Activated T-helper 2 cell treated with anti-CD3 and anti-CD28 coated beads, Interferon-gamma antibody, Interleukin-2, Interleukin-4, amounts not matched to agents 10 μg/mL and 5 μg/mL and 100 μg/mL, durations not matched to agents 14 hours and 24 hours and 36 hours (primary cell): ENCODE measurements around the gene ELK1. TPM values are rescaled to one million over a fixed set of nuclear protein-coding genes. Genes with fewer than 3 reads are reported as not detected.
"Not testable (repeated sequence)": the region's sequence is repeated elsewhere in the genome, so short reads cannot be mapped to it uniquely, and the experiment has no call there.

Experiments
- DNase-seq: peaks from one replicate; pipeline ENCODE4 v3.0.0; 2021; ENCODE audit warnings: low spot score
- H3K27ac Mint-ChIP-seq: one replicate; pipeline ENCODE4 v1.8.0; 2021; ENCODE audit warnings: mixed read lengths
- H3K27me3 Mint-ChIP-seq: one replicate; pipeline ENCODE4 v1.8.0; 2021; ENCODE audit warnings: low read depth, mixed read lengths
- H3K36me3 Mint-ChIP-seq: one replicate; pipeline ENCODE4 v1.8.0; 2021; ENCODE audit warnings: low read depth, mixed read lengths
- H3K4me1 Mint-ChIP-seq: one replicate; pipeline ENCODE4 v1.8.0; 2021; ENCODE audit warnings: low read depth, mixed read lengths
- H3K4me3 Mint-ChIP-seq: one replicate; pipeline ENCODE4 v1.8.0; 2021; ENCODE audit warnings: low read depth, mild to moderate bottlenecking, moderate library complexity, mixed read lengths
- H3K9me3 Mint-ChIP-seq: one replicate; pipeline ENCODE4 v1.8.0; 2021; ENCODE audit warnings: mixed read lengths
- intact Hi-C: fragments of 100-400 bp; cut with micrococcal nuclease; formaldehyde crosslinking; loops from one replicate; pipeline ENCODE4 v1.15.1; 2023
- total RNA-seq: library from RNA; stranded (reverse); gene quantifications from 2 replicates; pipeline ENCODE4 v1.2.3, GENCODE V29; 2022

The ELK1 gene
- total RNA-seq, 1 donor from 2014 or later, result 110 TPM

DNA sequence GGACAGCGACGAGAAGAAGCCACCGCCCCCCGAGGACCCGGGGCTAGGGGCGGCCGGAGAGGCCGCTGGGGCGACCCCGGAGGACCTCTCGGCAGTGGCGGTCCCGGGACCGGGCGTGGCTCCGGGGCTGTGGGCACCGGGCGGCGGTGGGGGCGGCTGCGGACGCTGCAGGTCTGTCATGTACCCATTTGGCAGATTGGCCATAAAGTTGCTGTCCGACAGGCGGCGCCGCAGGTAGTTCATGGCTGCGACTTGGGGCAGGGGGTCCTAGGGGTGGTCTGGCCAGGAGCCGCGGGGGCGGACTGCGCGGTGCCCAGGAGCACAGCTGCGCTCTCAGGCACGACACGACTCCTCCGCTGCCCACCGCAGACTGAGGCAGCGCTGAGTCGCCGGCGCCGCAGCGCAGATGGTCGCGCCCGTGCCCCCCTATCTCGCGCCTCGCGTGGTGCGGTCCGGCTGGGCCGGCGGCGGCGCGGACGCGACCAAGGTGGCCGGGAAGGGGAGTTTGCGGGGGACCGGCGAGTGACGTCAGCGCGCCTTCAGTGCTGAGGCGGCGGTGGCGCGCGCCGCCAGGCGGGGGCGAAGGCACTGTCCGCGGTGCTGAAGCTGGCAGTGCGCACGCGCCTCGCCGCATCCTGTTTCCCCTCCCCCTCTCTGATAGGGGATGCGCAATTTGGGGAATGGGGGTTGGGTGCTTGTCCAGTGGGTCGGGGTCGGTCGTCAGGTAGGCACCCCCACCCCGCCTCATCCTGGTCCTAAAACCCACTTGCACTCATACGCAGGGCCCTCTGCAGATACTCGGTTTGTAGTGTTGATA, 30.7 kb downstream of the ELK1 start, which contains the start of gene SYN1:
SYN1 (minus strand) TSS at position 372 of the 817 bp plus-strand sequence; CDS start at position 243, 129 bp downstream.
- Mint-ChIP-seq H3K9me3 (no peaks in the 10 kb centered on the region), H3K4me1 (peaks cover 10% of the 10 kb centered on the region), H3K36me3 (no peaks in the 10 kb centered on the region), H3K27ac (no peak within 1 kb of the TSS), H3K4me3 (peak within 1 kb of the TSS; percentile 58), H3K27me3 (peaks cover 36% of the 10 kb centered on the region)
- intact Hi-C loops, result no loop called here
- peak; percentile 73 for DNase-seq

DNA sequence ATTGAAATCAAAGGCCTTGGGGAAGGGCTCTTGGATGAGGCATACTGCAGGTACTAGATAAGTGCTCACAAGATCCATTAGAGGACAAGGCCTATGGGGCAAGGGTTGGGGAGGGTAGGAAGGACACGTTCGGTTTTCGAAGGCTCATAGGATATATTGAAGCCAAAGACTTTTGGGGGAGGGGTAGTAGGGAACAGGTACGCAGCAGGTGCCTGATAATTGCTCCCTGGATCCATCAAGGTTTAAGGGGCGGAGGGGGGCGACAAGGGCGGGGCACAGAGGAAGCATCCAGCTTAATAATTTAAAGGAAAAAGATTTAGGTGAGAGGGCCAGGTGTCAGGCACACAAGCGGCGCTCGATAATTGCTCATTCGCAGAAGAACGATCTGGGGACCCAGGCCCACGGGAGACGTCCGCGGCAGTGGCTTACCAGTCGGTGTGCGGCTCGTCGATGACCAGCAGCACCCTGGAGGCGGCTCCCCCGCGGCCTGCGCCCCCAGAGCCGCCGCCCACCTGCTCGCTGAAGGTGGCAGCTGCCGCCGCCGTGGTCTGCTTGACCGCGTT, 31.4 kb downstream of the ELK1 start:
- Mint-ChIP-seq H3K27me3 (peaks cover 36% of the 10 kb centered on the region), H3K27ac (no peak overlapping the region), H3K9me3 (no peaks in the 10 kb centered on the region), H3K36me3 (no peaks in the 10 kb centered on the region), H3K4me3 (peak overlapping the region; percentile 58), H3K4me1 (peaks cover 10% of the 10 kb centered on the region)
- intact Hi-C loops, result no loop called here
- no peak for DNase-seq

DNA sequence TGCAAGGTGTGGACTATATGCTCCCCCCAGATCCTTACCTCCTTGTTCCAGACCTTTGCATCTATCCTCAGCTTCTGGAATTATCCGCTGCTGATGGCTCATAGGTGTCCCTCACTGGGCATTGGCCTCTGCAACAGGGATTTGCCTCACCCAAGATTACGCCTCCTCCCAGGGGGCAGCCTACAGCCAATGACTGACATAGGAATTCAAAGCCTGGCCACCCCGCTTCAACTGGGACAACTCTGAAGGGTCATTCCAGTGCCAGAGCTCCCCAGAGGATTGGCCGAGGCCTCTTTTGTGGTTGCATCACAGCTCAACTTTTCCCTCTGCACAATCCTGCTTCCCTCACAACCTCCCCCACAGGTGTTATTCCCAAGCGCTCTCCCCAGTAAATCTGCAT, 35.7 kb downstream of the ELK1 start:
- Mint-ChIP-seq H3K4me3 (no peak overlapping the region), H3K4me1 (peaks cover 2% of the 10 kb centered on the region), H3K36me3 (no peaks in the 10 kb centered on the region), H3K27ac (no peak overlapping the region), H3K9me3 (no peaks in the 10 kb centered on the region), H3K27me3 (peaks cover 29% of the 10 kb centered on the region)
- intact Hi-C loops, result no loop called here
- no peak for DNase-seq

DNA sequence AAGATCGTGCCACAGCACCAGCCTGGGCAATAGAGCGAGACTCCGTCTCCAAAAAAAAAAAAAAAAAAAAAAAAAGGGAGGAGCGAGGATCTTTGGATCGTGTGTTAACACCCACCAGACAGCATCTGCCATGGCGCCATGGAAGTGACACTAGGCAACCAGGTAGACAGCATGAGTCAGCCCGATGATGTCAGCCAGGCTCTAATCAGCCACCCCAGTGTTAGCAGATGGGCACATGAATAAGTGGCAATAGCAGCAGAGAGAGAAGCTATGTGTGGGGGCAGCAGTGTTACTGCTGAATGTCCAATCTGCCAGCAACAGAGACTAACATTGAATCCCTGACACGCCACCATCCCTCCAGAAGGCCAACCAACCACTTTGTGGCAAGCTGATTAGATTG, 37.3 kb downstream of the ELK1 start:
- Mint-ChIP-seq H3K36me3 (no peaks in the 10 kb centered on the region), H3K4me1 (peaks cover 2% of the 10 kb centered on the region), H3K27ac (no peak overlapping the region), H3K9me3 (no peaks in the 10 kb centered on the region), H3K27me3 (peaks cover 20% of the 10 kb centered on the region), H3K4me3 (no peak overlapping the region)
- no peak for DNase-seq
- intact Hi-C loops, result no loop called here

DNA sequence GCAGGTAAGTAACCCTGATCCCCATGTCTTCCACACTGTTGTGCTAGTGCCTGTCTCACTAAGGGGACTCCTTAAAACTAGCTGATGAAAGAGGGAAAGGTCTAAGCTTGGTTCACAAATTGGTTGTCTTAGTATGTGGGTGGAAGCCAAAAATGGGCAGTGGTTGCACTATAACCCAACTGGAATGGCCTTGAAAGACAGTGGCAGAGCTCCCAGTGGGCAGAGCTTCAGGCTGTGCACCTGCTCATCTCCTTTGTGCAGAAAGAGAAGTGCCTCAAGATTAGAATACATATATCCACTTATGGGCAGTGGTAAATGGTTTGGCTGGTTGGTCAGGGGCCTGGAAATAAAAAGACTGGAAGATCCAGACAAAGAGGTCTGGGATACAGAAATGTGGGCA, 37.9 kb downstream of the ELK1 start:
- Mint-ChIP-seq H3K27me3 (peaks cover 13% of the 10 kb centered on the region), H3K36me3 (no peaks in the 10 kb centered on the region), H3K27ac (no peak overlapping the region), H3K4me1 (peaks cover 2% of the 10 kb centered on the region), H3K4me3 (no peak overlapping the region), H3K9me3 (no peaks in the 10 kb centered on the region)
- DNase-seq, result no peak
- intact Hi-C loops, result no loop called here

DNA sequence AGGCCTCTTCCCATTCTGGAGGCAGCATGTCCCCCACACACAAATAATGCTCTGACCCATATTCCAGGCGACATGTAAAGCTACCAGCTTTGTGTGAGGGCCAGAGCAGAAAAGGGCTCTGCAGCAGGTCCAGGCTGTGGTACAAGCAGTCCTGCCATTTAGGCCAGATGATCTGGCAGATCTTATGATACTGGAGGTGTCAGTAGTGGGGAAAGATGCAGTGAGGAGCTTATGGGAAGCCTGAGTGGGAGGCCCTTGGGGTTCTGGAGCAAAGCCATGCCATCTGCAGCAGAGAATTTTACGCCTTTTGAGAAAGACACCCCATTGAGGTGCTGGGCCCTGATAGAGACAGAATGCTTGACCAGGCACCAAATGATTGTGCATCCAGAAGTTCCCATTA, 38.4 kb downstream of the ELK1 start:
- Mint-ChIP-seq H3K36me3 (no peaks in the 10 kb centered on the region), H3K9me3 (no peaks in the 10 kb centered on the region), H3K27ac (no peak overlapping the region), H3K27me3 (peaks cover 10% of the 10 kb centered on the region), H3K4me3 (no peak overlapping the region), H3K4me1 (peaks cover 2% of the 10 kb centered on the region)
- intact Hi-C loops, result no loop called here
- no peak for DNase-seq

DNA sequence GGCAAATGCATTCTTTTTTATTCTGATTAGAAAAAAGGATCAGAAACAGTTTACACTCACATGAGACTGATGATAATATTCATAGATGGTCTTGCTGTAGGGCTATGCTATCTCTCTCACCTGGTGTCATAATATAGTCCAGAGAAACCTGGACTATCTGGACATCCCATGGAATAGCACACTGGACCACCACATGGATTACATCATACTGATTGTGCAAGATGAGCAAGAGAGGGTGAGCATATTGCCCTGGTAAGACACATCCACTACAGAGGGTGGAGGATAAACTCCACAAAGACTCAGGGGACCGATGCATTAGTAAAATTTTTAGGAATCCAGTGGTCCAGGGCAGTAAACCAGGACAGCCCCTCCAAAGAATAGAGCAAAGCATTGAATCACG, 38.9 kb downstream of the ELK1 start:
- no peak for DNase-seq
- Mint-ChIP-seq H3K9me3 (no peaks in the 10 kb centered on the region), H3K27me3 (peaks cover 6% of the 10 kb centered on the region), H3K4me3 (no peak overlapping the region), H3K36me3 (no peaks in the 10 kb centered on the region), H3K27ac (no peak overlapping the region), H3K4me1 (peaks cover 2% of the 10 kb centered on the region)
- intact Hi-C loops, result no loop called here

DNA sequence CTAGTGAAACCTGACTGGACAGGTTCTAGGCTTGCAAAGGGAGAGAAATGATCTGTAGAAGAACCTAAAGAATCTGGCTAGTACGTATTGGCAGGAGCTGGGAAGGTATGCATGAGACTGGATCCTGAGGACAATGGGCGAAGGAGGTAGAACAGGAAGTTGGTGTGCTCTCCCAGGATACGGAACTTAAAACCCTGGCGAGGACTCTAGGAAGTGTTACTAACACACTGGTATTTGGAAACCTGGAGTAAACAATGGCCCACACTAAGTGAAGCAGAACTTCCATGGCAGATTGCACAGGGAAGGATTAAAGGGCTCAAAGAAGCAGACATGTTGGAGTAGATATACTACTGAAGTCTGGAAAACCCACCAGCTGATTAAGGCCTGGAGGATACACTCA, 39.9 kb downstream of the ELK1 start:
- DNase-seq, result no peak
- no peak overlapping the region for H3K4me3 Mint-ChIP-seq
- H3K4me1 Mint-ChIP-seq, result peaks cover 2% of the 10 kb centered on the region
- H3K36me3 Mint-ChIP-seq, result no peaks in the 10 kb centered on the region
- no peaks in the 10 kb centered on the region for H3K9me3 Mint-ChIP-seq
- H3K27ac Mint-ChIP-seq, result no peak overlapping the region
- intact Hi-C loops, result no loop called here
- H3K27me3 Mint-ChIP-seq, result no peaks in the 10 kb centered on the region

DNA sequence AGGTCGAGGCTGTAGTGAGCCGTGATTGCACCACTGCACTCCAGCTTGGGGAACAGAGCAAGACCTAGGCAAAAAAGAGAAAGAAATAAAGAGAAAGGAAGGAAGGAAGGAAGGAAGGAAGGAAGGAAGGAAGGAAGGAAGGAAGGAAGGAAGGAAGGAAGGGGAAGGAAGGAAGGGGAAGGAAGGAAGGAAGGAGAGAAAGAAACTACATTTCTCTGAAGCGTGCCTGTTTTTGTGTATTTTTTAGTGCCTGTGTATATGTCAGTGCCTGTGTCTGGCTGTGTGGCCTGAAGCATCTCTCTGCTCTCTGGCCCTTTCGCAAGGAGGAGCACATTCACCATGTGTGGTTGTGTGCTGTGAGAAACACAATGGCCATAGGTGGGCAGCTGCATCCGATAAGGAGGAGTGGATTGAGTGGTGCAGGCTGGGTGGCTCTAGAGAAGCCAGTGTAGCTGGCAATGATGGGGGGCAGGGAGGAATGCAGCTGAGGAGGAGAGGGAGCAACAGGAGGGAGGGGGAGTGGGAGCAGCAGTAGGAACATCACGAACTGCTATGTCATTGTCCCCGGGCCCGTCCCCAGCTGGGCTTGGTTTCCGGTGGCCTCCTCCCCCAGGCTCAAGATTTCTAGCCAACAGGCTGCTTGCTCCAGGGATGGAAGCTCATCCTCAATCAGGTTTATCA, 42.1 kb downstream of the ELK1 start:
- no peaks in the 10 kb centered on the region for H3K36me3 Mint-ChIP-seq
- no peaks in the 10 kb centered on the region for H3K27me3 Mint-ChIP-seq
- DNase-seq, result no peak
- H3K9me3 Mint-ChIP-seq, result no peaks in the 10 kb centered on the region
- peak overlapping the region; percentile 49 for H3K27ac Mint-ChIP-seq
- peaks cover 2% of the 10 kb centered on the region for H3K4me1 Mint-ChIP-seq
- no peak overlapping the region for H3K4me3 Mint-ChIP-seq
- intact Hi-C loops, result no loop called here

DNA sequence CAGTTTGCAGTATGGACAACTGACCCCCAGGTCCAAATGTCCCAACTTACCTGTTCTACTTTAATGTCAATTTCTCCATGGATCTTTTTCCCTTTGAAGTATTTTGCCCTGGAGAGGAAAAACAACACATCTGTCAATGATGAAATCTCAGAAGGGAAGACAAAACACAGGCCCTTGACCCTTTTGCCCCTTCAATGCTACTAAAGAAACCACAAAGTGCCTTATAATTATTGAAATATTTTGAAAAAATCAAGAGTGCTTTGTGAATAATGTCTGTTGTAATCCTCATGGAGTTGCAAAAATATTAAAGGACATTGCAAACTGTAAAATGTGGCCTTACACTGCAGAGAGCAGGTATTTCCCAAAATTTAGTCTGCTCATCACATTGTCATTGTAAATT, 43.3 kb downstream of the ELK1 start:
- Mint-ChIP-seq H3K4me3 (no peak overlapping the region), H3K9me3 (no peaks in the 10 kb centered on the region), H3K27me3 (no peaks in the 10 kb centered on the region), H3K27ac (no peak overlapping the region), H3K4me1 (peaks cover 2% of the 10 kb centered on the region), H3K36me3 (no peaks in the 10 kb centered on the region)
- DNase-seq, result no peak
- intact Hi-C loops, result no loop called here

DNA sequence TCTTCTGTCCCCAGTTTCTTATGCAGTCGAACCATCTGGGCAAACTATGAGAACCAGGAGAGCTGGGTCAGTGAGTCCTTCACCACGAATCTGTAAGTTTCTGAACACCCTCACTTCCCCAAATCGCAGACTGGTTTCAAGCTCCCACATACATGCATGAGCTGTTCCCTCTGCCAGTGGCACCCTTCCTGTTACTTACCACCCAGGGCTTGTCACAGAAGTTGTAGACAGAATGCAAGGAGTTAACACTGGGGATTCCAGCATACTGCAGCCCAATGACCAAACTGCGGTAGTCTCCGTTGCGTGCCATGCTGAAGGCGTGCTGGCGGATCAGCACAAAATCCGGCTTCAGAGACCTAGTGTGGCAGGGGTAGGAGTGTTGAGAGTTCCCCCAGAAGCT, 45.3 kb downstream of the ELK1 start:
- peaks cover 3% of the 10 kb centered on the region for H3K27me3 Mint-ChIP-seq
- H3K36me3 Mint-ChIP-seq, result no peaks in the 10 kb centered on the region
- DNase-seq, result no peak
- H3K4me1 Mint-ChIP-seq, result peaks cover 2% of the 10 kb centered on the region
- no peak overlapping the region for H3K4me3 Mint-ChIP-seq
- H3K9me3 Mint-ChIP-seq, result no peaks in the 10 kb centered on the region
- intact Hi-C loops, result no loop called here
- no peak overlapping the region for H3K27ac Mint-ChIP-seq

DNA sequence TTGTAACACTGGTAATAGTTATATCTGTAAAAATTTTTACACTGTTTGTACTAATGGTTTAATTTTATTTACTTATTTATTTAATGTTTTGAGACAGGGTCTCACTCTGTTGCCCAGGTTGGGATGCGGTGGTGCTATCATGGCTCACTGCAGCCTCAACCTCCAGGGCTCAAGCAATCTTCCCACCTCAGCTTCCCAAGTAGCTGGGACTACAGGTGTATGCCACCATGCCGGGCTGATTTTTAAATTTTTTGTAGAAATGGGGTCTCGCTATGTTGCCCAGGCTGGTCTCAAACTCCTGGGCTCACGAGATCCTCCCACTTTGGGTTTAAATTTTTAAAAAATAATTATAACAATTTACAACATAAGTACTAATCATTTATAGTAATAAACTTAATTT, 47.2 kb downstream of the ELK1 start:
- H3K27ac Mint-ChIP-seq, intact Hi-C loops, H3K4me3 Mint-ChIP-seq, H3K27me3 Mint-ChIP-seq, DNase-seq, H3K9me3 Mint-ChIP-seq, H3K4me1 Mint-ChIP-seq, H3K36me3 Mint-ChIP-seq: not testable (repeated sequence)

DNA sequence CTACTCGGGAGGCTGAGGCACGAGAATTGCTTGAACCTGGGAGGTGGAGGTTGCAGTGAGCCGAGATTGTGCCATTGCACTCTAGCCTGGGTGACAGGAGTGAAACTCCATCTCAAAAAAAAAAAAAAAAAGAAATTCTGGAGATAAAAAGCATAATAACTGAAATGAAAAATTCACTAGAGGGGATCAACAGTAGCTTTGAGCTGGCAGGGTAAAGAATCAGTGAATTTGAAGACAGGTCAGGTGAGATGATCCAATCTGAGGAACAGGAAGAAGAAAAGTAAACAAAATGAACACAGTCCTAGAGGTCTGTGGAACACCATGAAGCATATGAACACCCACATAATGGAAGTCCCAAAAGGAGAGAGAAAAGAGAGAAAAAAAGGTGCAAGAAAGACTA, 53.1 kb downstream of the ELK1 start:
- Mint-ChIP-seq H3K4me1 (peaks cover 9% of the 10 kb centered on the region), H3K27ac (no peak overlapping the region), H3K9me3 (peaks cover 15% of the 10 kb centered on the region), H3K4me3 (no peak overlapping the region), H3K36me3 (peaks cover 9% of the 10 kb centered on the region), H3K27me3 (peaks cover 3% of the 10 kb centered on the region)
- intact Hi-C loops, result no loop called here
- DNase-seq, result no peak
